Liver (tissue), 3 donors: ENCODE measurements around the gene MCL1.

Source experiments
- JUND ChIP-seq, 2 donors: IDR thresholded peaks; 2 replicates each; pipeline ENCODE4 v1.6.1; 2016; ENCODE audit warnings: antibody characterized with exemption in 2 of 2
- TAF1 ChIP-seq: conservative IDR thresholded peaks from 2 replicates; pipeline ENCODE4 v1.6.1; 2016; ENCODE audit warnings: antibody characterized with exemption, mild to moderate bottlenecking
- YY1 ChIP-seq: IDR thresholded peaks from 2 replicates; pipeline ENCODE4 v1.6.1; 2016; ENCODE audit warnings: antibody characterized with exemption, mild to moderate bottlenecking
- TF ChIP-seq, protein P1 (sequence below): fragments of 150-350 bp; IDR thresholded peaks from 2 replicates; pipeline ENCODE4 v1.5.1; 2017; ENCODE audit warnings: improper control_type of control experiment, low read depth, low read length; ENCODE audit not compliant: missing input control
- TF ChIP-seq, protein P2 (sequence below): IDR thresholded peaks from 2 replicates; pipeline ENCODE4 v1.6.1; 2016; ENCODE audit warnings: antibody characterized with exemption, mild to moderate bottlenecking
- donor health status: healthy.
- donor health status: healthy.

DNA sequence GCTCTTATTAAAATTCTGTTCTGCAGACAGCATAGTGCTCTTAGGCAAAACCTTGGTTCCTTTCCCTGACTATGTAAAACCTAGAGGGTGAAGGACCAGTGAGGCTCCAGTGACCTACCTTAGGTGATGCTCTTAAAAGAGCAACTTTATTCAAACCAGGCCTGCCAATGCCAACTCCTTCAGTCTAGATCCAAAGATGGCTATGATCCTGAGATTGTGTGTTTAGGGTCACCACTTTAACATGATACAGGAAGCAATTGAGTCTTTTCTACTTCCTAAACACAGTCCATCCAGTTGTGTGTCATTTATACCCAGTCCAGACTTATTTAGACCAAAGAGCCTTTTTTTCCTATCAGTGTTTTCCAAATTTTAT lies 10.8 kb downstream of the MCL1 start:
- TF ChIP-seq, protein P1, sequence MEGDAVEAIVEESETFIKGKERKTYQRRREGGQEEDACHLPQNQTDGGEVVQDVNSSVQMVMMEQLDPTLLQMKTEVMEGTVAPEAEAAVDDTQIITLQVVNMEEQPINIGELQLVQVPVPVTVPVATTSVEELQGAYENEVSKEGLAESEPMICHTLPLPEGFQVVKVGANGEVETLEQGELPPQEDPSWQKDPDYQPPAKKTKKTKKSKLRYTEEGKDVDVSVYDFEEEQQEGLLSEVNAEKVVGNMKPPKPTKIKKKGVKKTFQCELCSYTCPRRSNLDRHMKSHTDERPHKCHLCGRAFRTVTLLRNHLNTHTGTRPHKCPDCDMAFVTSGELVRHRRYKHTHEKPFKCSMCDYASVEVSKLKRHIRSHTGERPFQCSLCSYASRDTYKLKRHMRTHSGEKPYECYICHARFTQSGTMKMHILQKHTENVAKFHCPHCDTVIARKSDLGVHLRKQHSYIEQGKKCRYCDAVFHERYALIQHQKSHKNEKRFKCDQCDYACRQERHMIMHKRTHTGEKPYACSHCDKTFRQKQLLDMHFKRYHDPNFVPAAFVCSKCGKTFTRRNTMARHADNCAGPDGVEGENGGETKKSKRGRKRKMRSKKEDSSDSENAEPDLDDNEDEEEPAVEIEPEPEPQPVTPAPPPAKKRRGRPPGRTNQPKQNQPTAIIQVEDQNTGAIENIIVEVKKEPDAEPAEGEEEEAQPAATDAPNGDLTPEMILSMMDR: no peak
- TF ChIP-seq JUND (IDR thresholded peaks at IDR 0.05) (no peak), TAF1 (no peak), YY1 (no peak)
- TF ChIP-seq, protein P2, sequence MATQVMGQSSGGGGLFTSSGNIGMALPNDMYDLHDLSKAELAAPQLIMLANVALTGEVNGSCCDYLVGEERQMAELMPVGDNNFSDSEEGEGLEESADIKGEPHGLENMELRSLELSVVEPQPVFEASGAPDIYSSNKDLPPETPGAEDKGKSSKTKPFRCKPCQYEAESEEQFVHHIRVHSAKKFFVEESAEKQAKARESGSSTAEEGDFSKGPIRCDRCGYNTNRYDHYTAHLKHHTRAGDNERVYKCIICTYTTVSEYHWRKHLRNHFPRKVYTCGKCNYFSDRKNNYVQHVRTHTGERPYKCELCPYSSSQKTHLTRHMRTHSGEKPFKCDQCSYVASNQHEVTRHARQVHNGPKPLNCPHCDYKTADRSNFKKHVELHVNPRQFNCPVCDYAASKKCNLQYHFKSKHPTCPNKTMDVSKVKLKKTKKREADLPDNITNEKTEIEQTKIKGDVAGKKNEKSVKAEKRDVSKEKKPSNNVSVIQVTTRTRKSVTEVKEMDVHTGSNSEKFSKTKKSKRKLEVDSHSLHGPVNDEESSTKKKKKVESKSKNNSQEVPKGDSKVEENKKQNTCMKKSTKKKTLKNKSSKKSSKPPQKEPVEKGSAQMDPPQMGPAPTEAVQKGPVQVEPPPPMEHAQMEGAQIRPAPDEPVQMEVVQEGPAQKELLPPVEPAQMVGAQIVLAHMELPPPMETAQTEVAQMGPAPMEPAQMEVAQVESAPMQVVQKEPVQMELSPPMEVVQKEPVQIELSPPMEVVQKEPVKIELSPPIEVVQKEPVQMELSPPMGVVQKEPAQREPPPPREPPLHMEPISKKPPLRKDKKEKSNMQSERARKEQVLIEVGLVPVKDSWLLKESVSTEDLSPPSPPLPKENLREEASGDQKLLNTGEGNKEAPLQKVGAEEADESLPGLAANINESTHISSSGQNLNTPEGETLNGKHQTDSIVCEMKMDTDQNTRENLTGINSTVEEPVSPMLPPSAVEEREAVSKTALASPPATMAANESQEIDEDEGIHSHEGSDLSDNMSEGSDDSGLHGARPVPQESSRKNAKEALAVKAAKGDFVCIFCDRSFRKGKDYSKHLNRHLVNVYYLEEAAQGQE: no peak
